ENCODE measurements around the gene DYSF. TPM values are rescaled to one million over a fixed set of nuclear protein-coding genes. Genes with fewer than 3 reads are reported as not detected.

Gene DYSF
- total and polyA plus RNA-seq, 2 donors (not counting 1 experiment from before 2014, with no cell fraction given), result 0.17 to 0.43 TPM

DNA sequence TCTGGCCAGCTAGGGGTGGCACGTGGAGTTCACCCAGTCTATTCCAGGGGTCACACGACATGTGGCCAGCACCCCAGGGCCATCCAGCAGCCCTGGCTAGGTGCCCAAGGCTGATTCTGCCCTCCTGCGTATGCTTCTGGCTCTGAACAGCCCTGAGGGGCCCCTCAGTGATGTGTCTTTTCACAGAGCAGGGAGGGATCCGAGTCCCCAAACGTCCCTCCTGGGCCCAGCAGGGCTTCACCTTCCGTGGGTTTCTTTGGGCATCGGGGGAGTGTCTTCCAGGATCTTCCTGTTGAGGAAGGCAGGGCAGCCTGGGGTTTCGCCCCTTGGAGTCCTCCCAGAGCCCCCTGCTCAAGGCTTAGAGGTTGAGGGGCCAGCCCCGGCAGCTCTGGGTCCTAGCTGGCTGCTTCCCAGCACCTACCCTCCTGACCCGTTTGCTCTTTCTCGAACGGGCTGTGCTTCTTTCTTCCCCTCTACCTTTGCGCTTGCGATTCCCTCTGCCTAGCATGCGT, 165.9 kb downstream of the DYSF start:
- H3K27ac Mint-ChIP-seq, result no peak overlapping the region

GRCh38 chr2:71620116-71620515, 166.8 kb downstream of the DYSF start:
- intact Hi-C loops (cut with micrococcal nuclease), result no loop called here
- Histone ChIP-seq H3K9ac (ENCODE audit: low read length) (no peak overlapping the region), H3K27ac (ENCODE audit: low read length in 2 of 2) (no peak overlapping the region), H3K4me2 (replicated peaks; ENCODE audit: low read depth, low read length, poor library complexity, severe bottlenecking) (no peak overlapping the region), H2AFZ (ENCODE audit: insufficient read depth, low read depth, low read length, poor library complexity, severe bottlenecking) (no peak overlapping the region), H4K20me1 (ENCODE audit: control insufficient read depth, insufficient read depth, low read length, poor library complexity, severe bottlenecking) (no peaks in the 10 kb centered on the region), H3K79me2 (ENCODE audit: control insufficient read depth, insufficient read depth, low read length) (no peaks in the 10 kb centered on the region), H3K4me3 (ENCODE audit: control extremely low read depth in 1 of 5, extremely low read depth in 1 of 5, insufficient read depth in 1 of 5, low read depth in 2 of 5, low read length in 4 of 5) (no peak overlapping the region), H3K4me1 (ENCODE audit: control insufficient read depth in 2 of 2, insufficient read depth in 2 of 2, low read length in 2 of 2) (no peaks in the 10 kb centered on the region), H3K9me3 (ENCODE audit: control extremely low read depth in 1 of 3, control insufficient read depth in 2 of 3, insufficient read depth in 1 of 3, low read length in 2 of 3) (no peaks in the 10 kb centered on the region), H3K36me3 (replicated peaks in 1 of 2; ENCODE audit: control extremely low read depth in 1 of 2, control insufficient read depth in 1 of 2, extremely low read depth in 1 of 2, insufficient read depth in 2 of 2, low read length in 1 of 2) (no peaks in the 10 kb centered on the region), H3K27me3 (replicated peaks in 1 of 4; ENCODE audit: control extremely low read depth in 1 of 4, control insufficient read depth in 3 of 4, insufficient read depth in 4 of 4, low read length in 3 of 4) (peaks cover 0 to 4% (median 0%) of the 10 kb centered on the region in 4 experiments)
- ATAC-seq (ENCODE audit: low read depth) (no peak), DNase-seq (no peak)
- no peak overlapping the region for H3K4me3 Mint-ChIP-seq
- H3K9me3 Mint-ChIP-seq (ENCODE audit: insufficient read depth), result no peaks in the 10 kb centered on the region
- POLR2A ChIA-PET, result no interaction called here
- H3K27me3 Mint-ChIP-seq, result peaks cover 8% of the 10 kb centered on the region
- TF ChIP-seq CTCF (IDR thresholded peaks at IDR 0.05) (no peak), EZH2 (IDR thresholded peaks at IDR 0.05; ENCODE audit: borderline replicate concordance, insufficient read depth, low read depth, low read length, poor library complexity, severe bottlenecking) (no peak)
- no peak overlapping the region for H3K27ac Mint-ChIP-seq
- CTCF ChIA-PET, result no interaction called here
- 93% methylated on average over 6 of the region's 6 CpGs for WGBS (ENCODE audit: insufficient coverage)
- H3K4me1 Mint-ChIP-seq, result no peaks in the 10 kb centered on the region

More for the DNA sequence above, 165.9 kb downstream of the DYSF start:
- H3K4me1 ChIP-seq (ENCODE audit: control insufficient read depth in 2 of 2, insufficient read depth in 2 of 2, low read length in 2 of 2), result no peaks in the 10 kb centered on the region
- no peak overlapping the region for H2AFZ ChIP-seq (ENCODE audit: insufficient read depth, low read depth, low read length, poor library complexity, severe bottlenecking)
- H3K79me2 ChIP-seq (ENCODE audit: control insufficient read depth, insufficient read depth, low read length), result no peaks in the 10 kb centered on the region
- no peaks in the 10 kb centered on the region for H4K20me1 ChIP-seq (ENCODE audit: control insufficient read depth, insufficient read depth, low read length, poor library complexity, severe bottlenecking)
- DNase-seq (no peak), ATAC-seq (ENCODE audit: low read depth) (no peak)
- peaks cover 0 to 6% (median 0%) of the 10 kb centered on the region in 4 experiments for H3K27me3 ChIP-seq (replicated peaks in 1 of 4; ENCODE audit: control extremely low read depth in 1 of 4, control insufficient read depth in 3 of 4, insufficient read depth in 4 of 4, low read length in 3 of 4)
- H3K4me3 ChIP-seq (ENCODE audit: control extremely low read depth in 1 of 5, extremely low read depth in 1 of 5, insufficient read depth in 1 of 5, low read depth in 2 of 5, low read length in 4 of 5), result no peak overlapping the region
- Mint-ChIP-seq H3K9me3 (ENCODE audit: insufficient read depth) (no peaks in the 10 kb centered on the region), H3K4me1 (no peaks in the 10 kb centered on the region), H3K4me3 (no peak overlapping the region), H3K27me3 (peaks cover 8% of the 10 kb centered on the region)
- no peak for TF ChIP-seq CTCF (IDR thresholded peaks at IDR 0.05)
- TF ChIP-seq EZH2 (IDR thresholded peaks at IDR 0.05; ENCODE audit: borderline replicate concordance, insufficient read depth, low read depth, low read length, poor library complexity, severe bottlenecking), result no peak
- ChIA-PET CTCF (no interaction called here), POLR2A (no interaction called here)
- H3K27ac ChIP-seq (ENCODE audit: low read length in 2 of 2), result no peak overlapping the region
- no peaks in the 10 kb centered on the region for H3K9me3 ChIP-seq (ENCODE audit: control extremely low read depth in 1 of 3, control insufficient read depth in 2 of 3, insufficient read depth in 1 of 3, low read length in 2 of 3)
- no peak overlapping the region for H3K9ac ChIP-seq (ENCODE audit: low read length)
- no peaks in the 10 kb centered on the region for H3K36me3 ChIP-seq (replicated peaks in 1 of 2; ENCODE audit: control extremely low read depth in 1 of 2, control insufficient read depth in 1 of 2, extremely low read depth in 1 of 2, insufficient read depth in 2 of 2, low read length in 1 of 2)
- intact Hi-C loops (cut with micrococcal nuclease), result no loop called here
- no peak overlapping the region for H3K4me2 ChIP-seq (replicated peaks; ENCODE audit: low read depth, low read length, poor library complexity, severe bottlenecking)
- WGBS (ENCODE audit: insufficient coverage), result 85% methylated on average over 15 of the region's 15 CpGs

Data from B cell (primary cell).